BJ (cell line): ENCODE measurements around the gene SMC4. TPM values are rescaled to one million over a fixed set of nuclear protein-coding genes. Genes with fewer than 3 reads are reported as not detected.

Experiments used
- CTCF ChIA-PET: fragments of 350-600 bp; formaldehyde crosslinking; extraction: SDS; loops from one replicate; lab custom pipeline; 2021; ENCODE audit warnings: antibody characterized with exemption, inconsistent platforms; lab: Yijun Ruan, JAX
- POLR2A ChIA-PET: fragments of 300-600 bp; sonication (Branson Sonifier 250); formaldehyde crosslinking; extraction: SDS; loops from one replicate; lab custom pipeline; 2021; ENCODE audit warnings: antibody characterized with exemption; lab: Charles Lee
- DNase-seq: peaks from one replicate; pipeline ENCODE4 v3.0.0-alpha.2; 2011; ENCODE audit warnings: low read depth
- H3K27me3 ChIP-seq: 2 replicates; pipeline ENCODE4 v1.6.0; 2011; ENCODE audit warnings: low read length; ENCODE audit not compliant: control insufficient read depth, insufficient read depth
- H3K36me3 ChIP-seq: 2 replicates; pipeline ENCODE4 v1.5.1; 2011; ENCODE audit warnings: low read length; ENCODE audit not compliant: control insufficient read depth, insufficient read depth
- H3K4me3 ChIP-seq: 2 replicates; pipeline ENCODE4 v1.5.1; 2011; ENCODE audit warnings: low read depth, mild to moderate bottlenecking, control low read depth, low read length
- CTCF ChIP-seq: IDR thresholded peaks from 2 replicates; pipeline ENCODE4 v1.5.1; 2011; ENCODE audit warnings: low read depth, mild to moderate bottlenecking, control low read depth, inconsistent platforms, low read length, moderate library complexity; ENCODE audit not compliant: insufficient read depth
- polyA plus RNA-seq: library from polyadenylated mRNA; depleted of rRNA; stranded (reverse); fragments of >200 nt; gene quantifications from 2 replicates; pipeline ENCODE4 v1.2.3, GENCODE V29; 2011

The SMC4 gene
- polyA plus RNA-seq, 1 experiment, result 26.1 TPM

GRCh38 chr3:160409812-160410610, 10.6 kb downstream of the SMC4 start:
- Histone ChIP-seq H3K27me3 (no peaks in the 10 kb centered on the region), H3K4me3 (no peak overlapping the region), H3K36me3 (no peaks in the 10 kb centered on the region)
- DNase-seq, result no peak
- ChIA-PET CTCF (interaction anchor here (0.6 to 1.9 kb wide), 5 partner anchors 10 to 422 kb away, joined by 3 to 5 read pairs (median 3); partner anchors contain the start of gene IL12A), POLR2A (no interaction called here)
- TF ChIP-seq CTCF, result no peak

GRCh38 chr3:160412477-160412876, 13.0 kb downstream of the SMC4 start:
- Histone ChIP-seq H3K36me3 (0 out of 2 replicates have a peak, but pooled peaks cover 1% of the 10 kb centered on the region), H3K4me3 (no peak overlapping the region), H3K27me3 (no peaks in the 10 kb centered on the region)
- no peak for TF ChIP-seq CTCF
- ChIA-PET POLR2A (no interaction called here), CTCF (interaction anchor here (1.0 to 3.3 kb wide), 7 partner anchors 11 to 380 kb away, joined by 3 to 11 read pairs (median 5); no protein-coding TSS in a partner anchor)
- DNase-seq, result no peak

- ChIA-PET POLR2A (interaction anchor here (0.7 kb wide), 1 partner anchor 12 kb away, joined by 9 read pairs; no protein-coding TSS in a partner anchor), CTCF (interaction anchor here (0.7 to 3.3 kb wide), 17 partner anchors 9 to 427 kb away, joined by 3 to 34 read pairs (median 4); partner anchors contain the start of gene SMC4)
- no peak for DNase-seq
- H3K36me3 ChIP-seq, result 0 out of 2 replicates have a peak, but pooled peaks cover 2% of the 10 kb centered on the region
- TF ChIP-seq CTCF, result peak; percentile 82
- H3K27me3 ChIP-seq, result no peaks in the 10 kb centered on the region
- H3K4me3 ChIP-seq, result no peak overlapping the region
Observed at GRCh38 chr3:160413613-160414248, 14.3 kb downstream of the SMC4 start.

GRCh38 chr3:160417311-160417710, 17.9 kb downstream of the SMC4 start:
- Histone ChIP-seq H3K4me3 (no peak overlapping the region), H3K36me3 (peaks cover 5% of the 10 kb centered on the region), H3K27me3 (no peaks in the 10 kb centered on the region)
- POLR2A ChIA-PET, result no interaction called here
- TF ChIP-seq CTCF, result no peak
- CTCF ChIA-PET, result interaction anchor here (0.6 to 1.5 kb wide), 3 partner anchors 26 to 254 kb away, joined by 3 to 9 read pairs (median 5); no protein-coding TSS in a partner anchor
- DNase-seq, result no peak
